Activated naive CD8-positive, alpha-beta T cell treated with anti-CD3 and anti-CD28 coated beads, Interleukin-2, amount 50 U/mL, for 16 hours (primary cell): ENCODE results near the gene E2F3.
"Not testable (repeated sequence)": the region's sequence is repeated elsewhere in the genome, so short reads cannot be mapped to it uniquely, and the experiment has no call there.

Experiments
- DNase-seq: peaks from one replicate; pipeline ENCODE4 v3.0.0-alpha.2; 2020; ENCODE audit warnings: low read depth, low spot score

The E2F3 gene

GRCh38 chr6:20467437-20467836 is 65.8 kb downstream of the E2F3 start:
- DNase-seq: no peak

GRCh38 chr6:20468209-20468608 is 66.5 kb downstream of the E2F3 start:
- no peak for DNase-seq

GRCh38 chr6:20472748-20473147 is 71.1 kb downstream of the E2F3 start:
- DNase-seq: no peak

GRCh38 chr6:20473518-20473917 is 71.8 kb downstream of the E2F3 start:
- DNase-seq: no peak

- DNase-seq: no peak
Measured at GRCh38 chr6:20474874-20475542, 73.3 kb downstream of the E2F3 start.

GRCh38 chr6:20476501-20477043 is 74.9 kb downstream of the E2F3 start:
- DNase-seq: no peak

GRCh38 chr6:20477485-20477884 is 75.8 kb downstream of the E2F3 start:
- no peak for DNase-seq

GRCh38 chr6:20479060-20479459 is 77.4 kb downstream of the E2F3 start:
- DNase-seq: no peak

- no peak for DNase-seq
Measured at GRCh38 chr6:20479526-20479925, 77.8 kb downstream of the E2F3 start.

- DNase-seq: no peak
Measured at GRCh38 chr6:20481281-20481680, 79.6 kb downstream of the E2F3 start.

GRCh38 chr6:20483887-20484497 is 82.3 kb downstream of the E2F3 start:
- DNase-seq: no peak

GRCh38 chr6:20486641-20487040 is 85.0 kb downstream of the E2F3 start:
- no peak for DNase-seq

- DNase-seq: no peak
Measured at GRCh38 chr6:20487669-20488375, 86.1 kb downstream of the E2F3 start.

- DNase-seq: no peak
Measured at GRCh38 chr6:20490591-20490990, 88.9 kb downstream of the E2F3 start.

- no peak for DNase-seq
Measured at GRCh38 chr6:20492099-20492498, 90.4 kb downstream of the E2F3 start.

GRCh38 chr6:20497216-20498040 is 95.7 kb downstream of the E2F3 start:
- no peak for DNase-seq

- DNase-seq: no peak
Measured at GRCh38 chr6:20498041-20498385, 96.3 kb downstream of the E2F3 start.

- DNase-seq: no peak
Measured at GRCh38 chr6:20509212-20509611, 107.5 kb downstream of the E2F3 start.

- DNase-seq: no peak
Measured at GRCh38 chr6:20511852-20512251, 110.2 kb downstream of the E2F3 start.

- not testable (repeated sequence) for DNase-seq
Measured at GRCh38 chr6:20525208-20525607, 123.5 kb downstream of the E2F3 start.

GRCh38 chr6:20529086-20529448 is 127.4 kb downstream of the E2F3 start:
- DNase-seq: not testable (repeated sequence)

GRCh38 chr6:20532881-20533280 is 131.2 kb downstream of the E2F3 start:
- no peak for DNase-seq
